Measurements from ENCODE around the gene MYOT. TPM values are rescaled to one million over a fixed set of nuclear protein-coding genes. Genes with fewer than 3 reads are reported as not detected.

Gene MYOT
- total and polyA plus RNA-seq, 10 of the 15 experiments (the other 5 are each of a cell fraction or from before 2014, with no cell fraction given): 0.15 to 1.5 (median 0.53) TPM; not detected in 5

- TF ChIP-seq CUX1 (IDR thresholded peaks at IDR 0.05; ENCODE audit: insufficient replicate concordance, low read depth, low read length) (no peak), LARP7 (IDR thresholded peaks at IDR 0.05) (no peak)
- TF ChIP-seq, protein P1, sequence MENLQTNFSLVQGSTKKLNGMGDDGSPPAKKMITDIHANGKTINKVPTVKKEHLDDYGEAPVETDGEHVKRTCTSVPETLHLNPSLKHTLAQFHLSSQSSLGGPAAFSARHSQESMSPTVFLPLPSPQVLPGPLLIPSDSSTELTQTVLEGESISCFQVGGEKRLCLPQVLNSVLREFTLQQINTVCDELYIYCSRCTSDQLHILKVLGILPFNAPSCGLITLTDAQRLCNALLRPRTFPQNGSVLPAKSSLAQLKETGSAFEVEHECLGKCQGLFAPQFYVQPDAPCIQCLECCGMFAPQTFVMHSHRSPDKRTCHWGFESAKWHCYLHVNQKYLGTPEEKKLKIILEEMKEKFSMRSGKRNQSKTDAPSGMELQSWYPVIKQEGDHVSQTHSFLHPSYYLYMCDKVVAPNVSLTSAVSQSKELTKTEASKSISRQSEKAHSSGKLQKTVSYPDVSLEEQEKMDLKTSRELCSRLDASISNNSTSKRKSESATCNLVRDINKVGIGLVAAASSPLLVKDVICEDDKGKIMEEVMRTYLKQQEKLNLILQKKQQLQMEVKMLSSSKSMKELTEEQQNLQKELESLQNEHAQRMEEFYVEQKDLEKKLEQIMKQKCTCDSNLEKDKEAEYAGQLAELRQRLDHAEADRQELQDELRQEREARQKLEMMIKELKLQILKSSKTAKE (IDR thresholded peaks at IDR 0.05; ENCODE audit: low read depth, poor library complexity, severe bottlenecking): no peak
Measured at GRCh38 chr5:137836997-137837396, 30.7 kb upstream of the MYOT start (continued).
